Osteoblast (primary cell): Measurements from ENCODE around the gene SNRNP70. TPM values are rescaled to one million over a fixed set of nuclear protein-coding genes. Genes with fewer than 3 reads are reported as not detected.
A peak's percentile ranks its signal among the peaks of the same experiment; 100 is the strongest.
"Not testable (repeated sequence)": the region's sequence is repeated elsewhere in the genome, so short reads cannot be mapped to it uniquely, and the experiment has no call there.

ENCODE experiments used
- DNase-seq: peaks from one replicate; pipeline ENCODE4 v3.0.0; 2011; ENCODE audit warnings: low spot score, mixed read lengths; ENCODE audit not compliant: insufficient read length; ENCODE audit errors: missing footprints
- H2AFZ ChIP-seq: 2 replicates; pipeline ENCODE4 v1.6.0; 2011; ENCODE audit warnings: mild to moderate bottlenecking, low read length
- H3K27ac ChIP-seq: 2 replicates; pipeline ENCODE4 v1.5.1; 2011; ENCODE audit warnings: mild to moderate bottlenecking, low read depth, low read length, moderate library complexity
- H3K27me3 ChIP-seq: 2 replicates; pipeline ENCODE4 v1.6.0; 2012; ENCODE audit warnings: mild to moderate bottlenecking, control low read depth, inconsistent platforms, low read length, moderate library complexity; ENCODE audit not compliant: insufficient read depth
- H3K36me3 ChIP-seq: 2 replicates; pipeline ENCODE4 v1.5.1; 2011; ENCODE audit warnings: mild to moderate bottlenecking, low read length, control low read depth, moderate library complexity; ENCODE audit not compliant: insufficient read depth
- H3K4me1 ChIP-seq: 2 replicates; pipeline ENCODE4 v1.5.1; 2011; ENCODE audit warnings: mild to moderate bottlenecking, low read length, control low read depth, moderate library complexity; ENCODE audit not compliant: insufficient read depth
- H3K4me2 ChIP-seq: 2 replicates; pipeline ENCODE4 v1.6.0; 2011; ENCODE audit warnings: mild to moderate bottlenecking, low read length; ENCODE audit not compliant: insufficient read depth
- H3K4me3 ChIP-seq: fragments of 200-600 bp; sonication (generic); 3 replicates; pipeline ENCODE4 v1.5.1; 2012; ENCODE audit warnings: mild to moderate bottlenecking, low read length, inconsistent platforms; ENCODE audit not compliant: insufficient read depth
- H3K79me2 ChIP-seq: 2 replicates; pipeline ENCODE4 v1.6.0; 2012; ENCODE audit warnings: mild to moderate bottlenecking, low read length, control low read depth, inconsistent platforms; ENCODE audit not compliant: insufficient read depth
- H3K9me3 ChIP-seq: 2 replicates; pipeline ENCODE4 v1.5.1; 2011; ENCODE audit warnings: low read depth, low read length, control low read depth
- H4K20me1 ChIP-seq: 2 replicates; pipeline ENCODE4 v1.6.0; 2012; ENCODE audit warnings: mild to moderate bottlenecking, low read length, control low read depth; ENCODE audit not compliant: insufficient read depth
- CTCF ChIP-seq: IDR thresholded peaks from 2 replicates; pipeline ENCODE4 v1.5.1; 2011; ENCODE audit warnings: mild to moderate bottlenecking, low read depth, low read length, moderate library complexity; ENCODE audit errors: extremely low read depth
- total RNA-seq: library from RNA; depleted of rRNA; stranded (reverse); fragments of >200 nt; gene quantifications from 2 replicates; pipeline ENCODE4 v1.2.3, GENCODE V29; 2012

Gene SNRNP70
- total RNA-seq, 1 donor: 111 TPM

DNA sequence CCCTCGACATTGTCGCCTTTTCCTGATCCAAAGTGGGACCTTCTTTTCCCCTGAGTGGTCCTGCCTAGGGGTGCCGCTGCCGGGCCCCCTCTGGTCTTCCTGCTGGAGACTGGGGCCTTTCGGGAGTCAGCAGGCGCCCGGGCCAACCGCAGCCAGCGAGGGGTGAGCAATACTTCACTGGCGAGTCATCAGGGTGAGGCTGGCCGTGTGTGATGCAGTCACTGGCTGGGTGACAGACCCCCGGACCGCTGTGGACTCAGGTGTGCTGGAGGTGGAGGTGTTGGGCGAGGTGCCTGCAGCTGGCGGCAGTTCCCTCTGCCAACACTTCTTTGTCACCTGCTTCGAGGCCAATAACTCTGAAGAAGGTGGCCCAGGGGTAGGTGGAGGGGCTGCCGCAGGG, 43.1 kb upstream of the SNRNP70 start:
- Histone ChIP-seq H3K79me2 (no peaks in the 10 kb centered on the region), H3K4me1 (peaks cover 4% of the 10 kb centered on the region), H3K4me2 (no peak overlapping the region), H3K4me3 (no peak overlapping the region), H2AFZ (no peak overlapping the region), H4K20me1 (no peaks in the 10 kb centered on the region), H3K27me3 (no peaks in the 10 kb centered on the region), H3K27ac (no peak overlapping the region), H3K36me3 (no peaks in the 10 kb centered on the region), H3K9me3 (no peaks in the 10 kb centered on the region)
- peak; percentile 87 for DNase-seq
- no peak for TF ChIP-seq CTCF

DNA sequence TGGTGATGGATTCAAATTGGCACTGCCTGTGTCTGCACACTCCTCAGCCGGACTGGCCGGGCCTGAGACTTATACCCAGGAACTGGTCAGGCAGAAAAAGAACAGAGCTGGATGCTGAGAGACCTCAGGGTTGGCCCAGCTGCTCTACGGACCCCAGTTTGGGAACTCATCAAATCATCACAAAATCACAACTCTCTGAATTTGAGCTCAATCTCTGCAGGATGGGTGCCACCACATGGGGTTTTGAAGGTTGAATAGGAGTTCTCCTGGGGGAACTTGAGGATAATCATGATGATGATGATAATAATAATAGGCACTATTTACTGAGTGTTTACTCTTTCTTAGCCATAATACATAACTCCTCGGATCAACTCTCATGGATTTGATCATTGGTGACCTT, 42.6 kb upstream of the SNRNP70 start:
- H2AFZ ChIP-seq, H3K9me3 ChIP-seq, H3K4me3 ChIP-seq, H3K27ac ChIP-seq, H3K36me3 ChIP-seq, H4K20me1 ChIP-seq, H3K4me1 ChIP-seq, H3K27me3 ChIP-seq, H3K79me2 ChIP-seq, H3K4me2 ChIP-seq: not testable (repeated sequence)
- DNase-seq: peak; percentile 0

DNA sequence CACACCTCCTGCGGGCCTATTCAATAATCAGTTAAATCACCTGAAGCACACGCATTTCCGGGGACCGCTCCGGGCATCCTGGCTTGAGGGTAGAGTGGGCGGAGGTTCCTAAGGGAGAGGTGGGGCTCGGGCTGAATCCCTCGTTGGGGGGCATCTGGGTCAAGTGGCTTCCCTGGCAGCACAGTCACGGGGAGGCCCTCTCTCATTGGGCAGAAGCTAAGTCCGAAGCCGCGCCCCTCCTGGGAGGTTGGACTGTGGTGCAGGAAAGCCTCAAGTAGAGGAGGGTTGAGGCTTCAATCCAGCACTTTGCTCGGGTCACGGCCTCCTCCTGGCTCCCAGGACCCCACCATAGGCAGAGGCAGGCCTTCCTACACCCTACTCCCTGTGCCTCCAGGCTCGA, 41.7 kb upstream of the SNRNP70 start, which contains the start of gene CGB5:
Gene CGB5 (plus strand): TSS at position 301 of the 400 bp plus-strand sequence. CDS start 362 bp downstream, outside the sequence.
- not testable (repeated sequence) for H4K20me1 ChIP-seq, H2AFZ ChIP-seq, DNase-seq, H3K9me3 ChIP-seq, H3K4me3 ChIP-seq, H3K4me1 ChIP-seq, H3K4me2 ChIP-seq, H3K36me3 ChIP-seq, H3K27me3 ChIP-seq, H3K79me2 ChIP-seq, H3K27ac ChIP-seq

DNA sequence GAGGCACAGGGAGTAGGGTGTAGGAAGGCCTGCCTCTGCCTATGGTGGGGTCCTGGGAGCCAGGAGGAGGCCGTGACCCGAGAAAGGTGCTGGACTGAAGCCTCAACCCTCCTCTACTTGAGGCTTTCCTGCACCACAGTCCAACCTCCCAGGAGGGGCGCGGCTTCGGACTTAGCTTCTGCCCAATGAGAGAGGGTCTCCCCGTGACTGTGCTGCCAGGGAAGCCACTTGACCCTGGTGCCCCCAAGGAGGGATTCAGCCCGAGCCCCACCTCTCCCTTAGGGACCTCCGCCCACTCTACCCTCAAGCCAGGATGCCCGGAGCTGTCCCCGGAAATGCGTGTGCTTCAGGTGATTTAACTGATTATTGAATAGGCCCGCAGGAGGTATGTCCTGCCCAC, 36.2 kb upstream of the SNRNP70 start, which contains the start of gene CGB8:
Gene CGB8 (minus strand): TSS at position 101 of the 400 bp plus-strand sequence. CDS start 372 bp downstream, outside the sequence.
- not testable (repeated sequence) for H3K9me3 ChIP-seq, H3K27me3 ChIP-seq, H3K79me2 ChIP-seq, H2AFZ ChIP-seq, H4K20me1 ChIP-seq, H3K4me2 ChIP-seq, H3K4me1 ChIP-seq, DNase-seq, H3K4me3 ChIP-seq, H3K36me3 ChIP-seq, H3K27ac ChIP-seq

GRCh38 chr19:49049834-49050233, 35.4 kb upstream of the SNRNP70 start:
- peak; percentile 9 for DNase-seq

DNA sequence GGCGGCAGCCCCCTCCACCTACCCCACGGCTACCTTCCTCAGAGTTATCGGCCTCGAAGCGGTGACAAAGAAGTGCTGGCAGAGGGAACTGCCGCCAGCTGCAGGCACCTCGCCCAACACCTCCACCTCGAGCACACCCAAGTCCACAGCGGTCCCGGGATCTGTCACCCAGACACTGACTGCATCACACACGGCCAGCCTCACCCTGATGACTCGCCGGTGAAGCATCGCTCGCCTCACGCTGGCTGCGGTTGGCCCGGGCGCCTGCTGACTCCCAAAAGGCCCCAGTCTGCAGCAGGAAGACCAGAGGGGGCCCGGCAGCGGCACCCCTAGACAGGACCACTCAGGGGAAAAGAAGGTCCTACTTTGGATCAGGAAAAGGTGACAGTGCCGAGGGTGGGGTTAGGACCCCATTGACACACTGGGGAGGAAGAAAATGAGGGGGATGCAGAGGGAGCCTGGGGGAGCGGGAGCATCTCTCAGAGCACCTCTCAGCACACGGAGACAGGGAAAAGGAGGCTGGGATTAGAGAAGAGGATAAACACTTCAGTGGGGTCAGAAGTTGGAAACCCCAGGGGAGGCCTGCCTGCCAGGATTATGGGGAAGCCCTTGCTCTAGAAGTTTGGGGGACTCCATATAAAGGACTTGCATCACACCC, 34.7 kb upstream of the SNRNP70 start:
- peak overlapping the region; percentile 33 for H3K4me2 ChIP-seq
- not testable (repeated sequence) for H3K9me3 ChIP-seq, H3K27me3 ChIP-seq, H3K27ac ChIP-seq, H4K20me1 ChIP-seq, H3K36me3 ChIP-seq, H3K4me3 ChIP-seq, H3K4me1 ChIP-seq, H3K79me2 ChIP-seq, H2AFZ ChIP-seq
- DNase-seq: peak; percentile 96

More at GRCh38 chr19:49049834-49050233, 35.4 kb upstream of the SNRNP70 start:
- not testable (repeated sequence) for H3K36me3 ChIP-seq, H3K4me3 ChIP-seq, H3K4me2 ChIP-seq, H3K4me1 ChIP-seq, H3K27me3 ChIP-seq, H3K79me2 ChIP-seq, H2AFZ ChIP-seq, H3K27ac ChIP-seq, H3K9me3 ChIP-seq, H4K20me1 ChIP-seq
